ENCODE measurements around the gene PGAM2.

Gene PGAM2

GRCh38 chr7:44108768-44109750 lies 43.7 kb upstream of the PGAM2 start:
- Histone ChIP-seq H3K9me3 (ENCODE audit: control insufficient read depth in 2 of 2, low read length in 2 of 2) (no peaks in the 10 kb centered on the region), H3K4me1 (ENCODE audit: control insufficient read depth, insufficient read depth, low read length) (peaks cover 25% of the 10 kb centered on the region), H3K4me3 (ENCODE audit: low read length in 2 of 2) (no peak overlapping the region), H3K27me3 (ENCODE audit: control insufficient read depth in 1 of 2, insufficient read depth in 2 of 2, low read length in 2 of 2) (peaks cover 4 to 38% of the 10 kb centered on the region in 2 donors), H3K36me3 (ENCODE audit: control insufficient read depth in 2 of 2, insufficient read depth in 2 of 2, low read length in 2 of 2) (peaks cover 1 to 11% of the 10 kb centered on the region in 2 donors), H3K27ac (ENCODE audit: low read length) (no peak overlapping the region), H3K9ac (ENCODE audit: low read length in 2 of 2) (peak overlapping the region in 1 of 2 donors; percentile 21)

- H3K36me3 ChIP-seq (ENCODE audit: control insufficient read depth in 2 of 2, insufficient read depth in 2 of 2, low read length in 2 of 2): peaks cover 0 to 7% of the 10 kb centered on the region in 2 donors
- no peak overlapping the region for H3K4me3 ChIP-seq (ENCODE audit: low read length in 2 of 2)
- H3K4me1 ChIP-seq (ENCODE audit: control insufficient read depth, insufficient read depth, low read length): peaks cover 30% of the 10 kb centered on the region
- H3K27ac ChIP-seq (ENCODE audit: low read length): no peak overlapping the region
- peaks cover 4 to 42% of the 10 kb centered on the region in 2 donors for H3K27me3 ChIP-seq (ENCODE audit: control insufficient read depth in 1 of 2, insufficient read depth in 2 of 2, low read length in 2 of 2)
- H3K9ac ChIP-seq (ENCODE audit: low read length in 2 of 2): no peak overlapping the region
- no peaks in the 10 kb centered on the region for H3K9me3 ChIP-seq (ENCODE audit: control insufficient read depth in 2 of 2, low read length in 2 of 2)
These were observed 42.8 kb upstream of the PGAM2 start for GRCh38 chr7:44107961-44108767.

GRCh38 chr7:44107116-44107960 lies 42.0 kb upstream of the PGAM2 start:
- Histone ChIP-seq H3K27ac (ENCODE audit: low read length) (peak overlapping the region; percentile 11), H3K4me1 (ENCODE audit: control insufficient read depth, insufficient read depth, low read length) (peaks cover 37% of the 10 kb centered on the region), H3K4me3 (ENCODE audit: low read length in 2 of 2) (no peak overlapping the region), H3K9me3 (ENCODE audit: control insufficient read depth in 2 of 2, low read length in 2 of 2) (no peaks in the 10 kb centered on the region), H3K36me3 (ENCODE audit: control insufficient read depth in 2 of 2, insufficient read depth in 2 of 2, low read length in 2 of 2) (peaks cover 0 to 7% of the 10 kb centered on the region in 2 donors), H3K27me3 (ENCODE audit: control insufficient read depth in 1 of 2, insufficient read depth in 2 of 2, low read length in 2 of 2) (peaks cover 4 to 42% of the 10 kb centered on the region in 2 donors), H3K9ac (ENCODE audit: low read length in 2 of 2) (no peak overlapping the region)

- H3K36me3 ChIP-seq (ENCODE audit: control insufficient read depth in 2 of 2, insufficient read depth in 2 of 2, low read length in 2 of 2): peaks cover 0 to 7% of the 10 kb centered on the region in 2 donors
- peak overlapping the region in 1 of 2 donors; percentile 44 for H3K9ac ChIP-seq (ENCODE audit: low read length in 2 of 2)
- no peak overlapping the region for H3K4me3 ChIP-seq (ENCODE audit: low read length in 2 of 2)
- peaks cover 37% of the 10 kb centered on the region for H3K4me1 ChIP-seq (ENCODE audit: control insufficient read depth, insufficient read depth, low read length)
- H3K27me3 ChIP-seq (ENCODE audit: control insufficient read depth in 1 of 2, insufficient read depth in 2 of 2, low read length in 2 of 2): peaks cover 4 to 42% of the 10 kb centered on the region in 2 donors
- H3K9me3 ChIP-seq (ENCODE audit: control insufficient read depth in 2 of 2, low read length in 2 of 2): no peaks in the 10 kb centered on the region
- peak overlapping the region; percentile 11 for H3K27ac ChIP-seq (ENCODE audit: low read length)
These were observed 41.1 kb upstream of the PGAM2 start for GRCh38 chr7:44106311-44107065.

GRCh38 chr7:44105832-44106231 lies 40.5 kb upstream of the PGAM2 start:
- H3K36me3 ChIP-seq (ENCODE audit: control insufficient read depth in 2 of 2, insufficient read depth in 2 of 2, low read length in 2 of 2): peaks cover 0 to 5% of the 10 kb centered on the region in 2 donors
- H3K27me3 ChIP-seq (ENCODE audit: control insufficient read depth in 1 of 2, insufficient read depth in 2 of 2, low read length in 2 of 2): peaks cover 4 to 37% of the 10 kb centered on the region in 2 donors
- peaks cover 37% of the 10 kb centered on the region for H3K4me1 ChIP-seq (ENCODE audit: control insufficient read depth, insufficient read depth, low read length)
- H3K9ac ChIP-seq (ENCODE audit: low read length in 2 of 2): peak overlapping the region; percentile 44 to 51
- peak overlapping the region; percentile 60 for H3K27ac ChIP-seq (ENCODE audit: low read length)
- H3K9me3 ChIP-seq (ENCODE audit: control insufficient read depth in 2 of 2, low read length in 2 of 2): no peaks in the 10 kb centered on the region
- H3K4me3 ChIP-seq (ENCODE audit: low read length in 2 of 2): peak overlapping the region in 1 of 2 donors; percentile 72

GRCh38 chr7:44104860-44105771 lies 39.7 kb upstream of the PGAM2 start:
- Histone ChIP-seq H3K4me1 (ENCODE audit: control insufficient read depth, insufficient read depth, low read length) (peaks cover 37% of the 10 kb centered on the region), H3K27ac (ENCODE audit: low read length) (peak overlapping the region; percentile 60)

GRCh38 chr7:44103923-44104859 lies 38.8 kb upstream of the PGAM2 start, which contains the start of gene AEBP1:
Gene AEBP1 (plus strand): TSS chr7:44104345. CDS start chr7:44104666, 321 bp downstream.
- Histone ChIP-seq H3K9me3 (ENCODE audit: control insufficient read depth in 2 of 2, low read length in 2 of 2) (no peaks in the 10 kb centered on the region), H3K27ac (ENCODE audit: low read length) (peak within 1 kb of the TSS; percentile 60), H3K4me1 (ENCODE audit: control insufficient read depth, insufficient read depth, low read length) (peaks cover 37% of the 10 kb centered on the region), H3K9ac (ENCODE audit: low read length in 2 of 2) (peak within 1 kb of the TSS; percentile 51 to 58), H3K4me3 (ENCODE audit: low read length in 2 of 2) (peak within 1 kb of the TSS; percentile 28 to 72), H3K36me3 (ENCODE audit: control insufficient read depth in 2 of 2, insufficient read depth in 2 of 2, low read length in 2 of 2) (peaks cover 0 to 3% of the 10 kb centered on the region in 2 donors), H3K27me3 (ENCODE audit: control insufficient read depth in 1 of 2, insufficient read depth in 2 of 2, low read length in 2 of 2) (peaks cover 2 to 28% of the 10 kb centered on the region in 2 donors)

More at GRCh38 chr7:44104860-44105771, 39.7 kb upstream of the PGAM2 start:
- no peaks in the 10 kb centered on the region for H3K9me3 ChIP-seq (ENCODE audit: control insufficient read depth in 2 of 2, low read length in 2 of 2)
- H3K27me3 ChIP-seq (ENCODE audit: control insufficient read depth in 1 of 2, insufficient read depth in 2 of 2, low read length in 2 of 2): peaks cover 3 to 32% of the 10 kb centered on the region in 2 donors
- peaks cover 0 to 3% of the 10 kb centered on the region in 2 donors for H3K36me3 ChIP-seq (ENCODE audit: control insufficient read depth in 2 of 2, insufficient read depth in 2 of 2, low read length in 2 of 2)
- peak overlapping the region; percentile 51 to 58 for H3K9ac ChIP-seq (ENCODE audit: low read length in 2 of 2)
- H3K4me3 ChIP-seq (ENCODE audit: low read length in 2 of 2): peak overlapping the region; percentile 28 to 72

GRCh38 chr7:44103566-44103922 lies 38.2 kb upstream of the PGAM2 start:
- Histone ChIP-seq H3K9me3 (ENCODE audit: control insufficient read depth in 2 of 2, low read length in 2 of 2) (no peaks in the 10 kb centered on the region), H3K27ac (ENCODE audit: low read length) (peak overlapping the region; percentile 41), H3K4me1 (ENCODE audit: control insufficient read depth, insufficient read depth, low read length) (peaks cover 37% of the 10 kb centered on the region), H3K27me3 (ENCODE audit: control insufficient read depth in 1 of 2, insufficient read depth in 2 of 2, low read length in 2 of 2) (peaks cover 2 to 28% of the 10 kb centered on the region in 2 donors), H3K4me3 (ENCODE audit: low read length in 2 of 2) (no peak overlapping the region), H3K9ac (ENCODE audit: low read length in 2 of 2) (peak overlapping the region in 1 of 2 donors; percentile 5), H3K36me3 (ENCODE audit: control insufficient read depth in 2 of 2, insufficient read depth in 2 of 2, low read length in 2 of 2) (peaks cover 0 to 3% of the 10 kb centered on the region in 2 donors)

All from stomach smooth muscle (tissue), 2 donors.